Left renal pelvis (tissue), 4 donors: ENCODE results near the gene AP2S1. TPM values are rescaled to one million over a fixed set of nuclear protein-coding genes. Genes with fewer than 3 reads are reported as not detected.
A peak's percentile ranks its signal among the peaks of the same experiment; 100 is the strongest.
"Not testable (repeated sequence)": the region's sequence is repeated elsewhere in the genome, so short reads cannot be mapped to it uniquely, and the experiment has no call there.

ENCODE experiments used
- DNase-seq, 4 donors: peaks; one replicate each; pipeline ENCODE4 v3.0.0-alpha.2; 2013; ENCODE audit warnings: low read depth in 4 of 4, low spot score in 3 of 4
- polyA plus RNA-seq, 4 donors: library from polyadenylated mRNA; unstranded; fragments of 120-200 nt; gene quantifications; one replicate each; pipeline ENCODE4 v1.2.1, GENCODE V29; 2013; ENCODE audit not compliant: insufficient read length in 4 of 4

Gene AP2S1
- polyA plus RNA-seq, 4 donors: 93.2 to 109 (median 101) TPM

DNA sequence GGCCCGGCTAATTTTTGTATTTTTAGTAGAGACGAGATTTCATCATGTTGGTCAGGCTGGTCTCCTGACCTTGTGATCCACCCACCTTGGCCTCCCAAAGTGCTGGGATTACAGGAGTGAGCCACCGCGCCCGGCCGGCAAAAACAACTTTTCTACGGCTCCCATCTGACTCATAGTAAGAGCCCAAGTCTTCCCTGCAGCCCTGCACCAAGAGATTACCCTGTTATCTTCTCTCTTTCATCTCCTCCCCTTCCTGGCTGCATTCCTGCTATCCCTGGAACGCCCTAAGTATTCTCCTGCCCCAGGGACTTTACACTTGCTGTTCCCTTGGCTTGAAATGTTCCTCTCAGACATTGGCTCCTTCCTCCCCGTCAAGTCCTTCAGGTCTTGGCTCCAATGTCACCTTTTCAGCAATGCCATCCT, 6.6 kb downstream of the AP2S1 start:
- no peak for DNase-seq

DNA sequence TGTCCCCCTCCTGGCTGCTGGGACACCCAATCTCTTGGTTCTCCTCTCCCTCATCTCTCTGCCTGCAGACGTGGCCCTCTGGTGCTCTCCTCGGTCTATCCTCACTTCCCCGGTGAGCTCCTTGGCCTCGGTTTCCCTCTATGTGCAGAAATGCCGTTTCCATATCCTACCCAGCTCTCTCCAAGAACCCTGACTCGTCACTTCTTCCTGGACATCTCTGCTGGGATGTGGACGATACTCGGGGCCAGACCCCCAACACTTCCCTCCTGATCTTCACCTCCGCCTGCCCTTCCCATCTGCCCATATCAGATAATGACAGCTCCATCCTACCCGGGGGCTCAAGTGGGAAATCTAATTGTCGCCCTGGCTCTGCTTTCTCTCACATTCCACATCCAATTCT, 7.9 kb downstream of the AP2S1 start:
- DNase-seq: no peak

DNA sequence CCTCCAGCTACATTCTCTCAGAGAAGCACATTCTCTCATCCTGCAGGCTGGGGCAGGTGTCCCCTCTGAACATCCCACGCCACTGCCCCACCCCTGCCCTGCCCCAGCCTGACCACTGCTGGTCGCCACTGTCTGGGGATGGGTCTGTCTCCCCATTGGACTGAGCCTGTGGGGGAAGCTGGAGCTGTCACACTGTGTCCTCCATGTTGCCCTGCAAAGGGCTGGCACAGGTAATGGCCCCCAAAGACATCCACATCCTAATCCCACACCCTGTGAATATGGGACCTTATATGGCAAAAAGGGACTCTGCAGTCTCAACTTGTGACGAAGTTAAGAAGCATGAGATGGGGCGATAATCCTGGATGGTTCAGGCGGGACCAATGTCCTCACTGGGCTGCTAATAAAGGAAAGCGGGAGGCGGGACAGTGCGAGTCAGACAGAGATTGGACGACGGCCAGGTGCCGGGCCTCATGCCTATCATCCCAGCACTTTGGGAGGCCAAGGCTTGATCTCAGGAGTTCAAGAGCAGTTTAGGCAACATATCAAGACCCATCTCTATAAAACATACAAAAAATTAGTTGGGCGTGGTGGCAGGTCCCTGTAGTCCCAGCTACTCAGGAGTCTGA, 9.1 kb downstream of the AP2S1 start:
- no peak for DNase-seq

DNA sequence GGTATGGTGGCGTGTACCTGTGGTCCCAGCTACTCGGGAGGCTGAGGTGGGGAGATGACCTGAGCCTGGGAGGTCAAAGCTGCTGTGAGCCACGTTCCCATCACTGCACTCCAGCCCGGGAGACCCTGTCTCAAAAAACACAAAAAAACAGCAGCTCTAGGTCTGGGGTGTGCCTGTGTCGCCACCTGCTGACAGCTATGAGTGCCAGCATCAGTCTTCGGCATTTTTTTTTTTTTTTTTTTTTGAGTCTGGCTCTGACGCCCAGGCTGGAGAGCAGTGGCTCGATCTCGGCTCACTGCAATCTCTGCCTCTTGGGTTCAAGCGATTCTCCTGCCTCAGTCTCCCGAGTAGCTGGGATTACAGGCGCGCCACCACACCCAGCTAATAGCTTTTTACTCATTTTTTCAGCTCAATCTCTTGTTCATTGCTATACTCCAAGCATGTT, 10.1 kb downstream of the AP2S1 start:
- peak in 1 of 4 donors; percentile 55 for DNase-seq

DNA sequence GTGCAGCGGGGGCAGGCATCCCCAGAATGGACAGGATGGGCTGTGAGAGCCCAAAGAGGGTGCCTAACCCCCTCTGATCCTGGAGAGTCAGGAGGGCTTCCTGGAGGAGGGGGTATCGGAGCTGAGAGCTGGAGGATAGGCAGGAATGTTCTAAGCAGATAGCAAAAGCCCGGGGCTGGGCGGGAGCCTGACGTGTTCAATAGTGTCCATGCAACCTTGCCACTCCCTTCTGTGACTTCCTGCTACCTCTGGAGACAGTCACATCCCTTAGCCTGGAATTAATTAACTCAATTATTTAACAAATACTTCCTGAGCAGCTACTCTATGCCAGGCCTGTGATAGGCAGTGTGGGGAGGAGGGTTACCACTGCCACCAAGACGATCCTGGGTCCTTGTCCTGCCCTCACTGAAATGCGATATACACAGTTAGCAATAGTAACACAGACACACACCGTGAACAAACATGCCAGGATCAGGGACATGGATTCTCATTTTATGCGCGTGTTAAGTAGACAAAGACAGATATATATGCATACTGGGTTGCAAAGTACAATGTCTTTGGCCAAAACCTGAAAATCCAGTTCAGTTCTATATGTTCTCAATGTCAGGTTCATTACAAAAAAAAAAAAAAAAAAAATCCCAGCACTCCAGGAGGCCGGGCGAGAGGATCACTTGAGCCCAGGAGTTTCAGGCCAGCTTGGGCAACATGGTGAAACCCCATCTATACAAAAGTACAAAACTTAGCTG, 10.7 kb downstream of the AP2S1 start:
- no peak for DNase-seq

DNA sequence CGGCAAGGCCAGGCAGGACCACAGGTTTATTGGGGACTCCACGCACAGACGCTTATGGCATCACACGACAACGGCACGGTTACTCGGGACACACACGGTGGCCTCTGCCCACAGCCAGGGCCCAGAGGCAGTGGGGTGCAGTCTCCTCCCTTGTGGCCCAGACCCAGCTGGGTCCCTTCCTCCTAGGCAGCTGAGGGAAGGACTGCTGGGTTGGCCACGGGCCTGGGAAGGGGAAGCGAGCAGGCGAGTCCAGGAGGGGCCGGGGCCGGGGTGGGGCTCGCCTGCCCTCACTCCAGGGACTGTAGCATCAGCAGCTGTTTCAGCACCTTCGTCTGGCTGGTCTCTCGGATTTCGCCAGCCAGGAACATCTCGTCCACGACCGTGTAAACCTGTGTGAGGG, 12.5 kb downstream of the AP2S1 start:
- DNase-seq: no peak

DNA sequence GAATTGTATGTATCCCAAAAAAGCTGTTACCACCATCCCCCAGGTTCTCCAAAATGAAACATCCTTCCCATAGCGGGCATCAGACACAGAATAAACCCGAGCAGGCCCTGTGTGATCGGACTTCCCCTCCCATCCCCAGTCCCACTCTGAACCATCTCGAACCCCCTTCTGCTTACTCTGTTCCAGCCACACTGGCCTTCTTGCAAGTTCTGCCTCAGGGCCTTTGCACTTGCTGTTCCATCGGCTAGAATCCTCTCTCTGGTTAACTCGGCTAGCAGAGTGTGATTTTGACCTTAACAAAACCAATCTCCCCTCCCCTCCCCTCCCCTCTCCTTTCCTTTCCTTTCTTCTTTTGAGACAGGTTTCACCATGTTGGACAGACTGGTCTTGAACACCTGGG, 15.7 kb downstream of the AP2S1 start:
- DNase-seq: no peak

DNA sequence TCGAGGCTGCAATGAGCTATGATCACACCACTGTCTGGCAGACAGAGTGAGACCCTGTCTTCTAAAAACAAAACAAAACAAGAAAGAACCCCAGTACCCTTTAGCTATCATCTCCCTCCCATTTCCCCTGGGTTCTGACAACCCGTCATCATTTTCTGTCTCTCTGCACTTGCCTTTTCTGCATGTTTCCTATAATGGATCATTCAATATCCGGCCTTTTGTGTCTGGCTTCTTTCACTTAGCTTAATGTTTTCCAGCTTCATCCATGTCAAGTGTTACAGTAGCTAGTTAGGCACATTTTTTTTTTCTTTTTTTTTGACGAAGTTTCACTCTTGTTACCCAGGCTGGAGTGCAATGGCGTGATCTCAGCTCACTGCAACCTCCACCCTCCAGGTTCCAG, 16.5 kb downstream of the AP2S1 start:
- DNase-seq: no peak

DNA sequence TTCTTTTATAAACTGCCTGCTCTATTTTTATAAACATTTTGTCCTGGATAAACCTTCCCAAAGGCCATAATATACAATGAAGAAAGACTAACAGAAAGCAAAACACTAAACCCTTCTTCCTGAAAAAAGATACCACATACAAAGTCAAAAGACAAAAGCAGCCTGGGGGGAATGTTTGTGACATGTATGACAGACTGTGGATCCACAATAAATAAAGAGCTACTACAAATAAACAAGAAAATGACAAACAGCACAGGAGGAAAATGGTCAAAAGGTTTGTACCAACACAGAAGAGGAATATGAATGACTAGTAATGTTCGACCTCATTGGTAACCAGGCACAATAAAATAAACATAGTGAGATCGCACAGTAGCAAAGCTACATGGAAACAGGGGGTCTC, 19.8 kb downstream of the AP2S1 start:
- no peak for DNase-seq

DNA sequence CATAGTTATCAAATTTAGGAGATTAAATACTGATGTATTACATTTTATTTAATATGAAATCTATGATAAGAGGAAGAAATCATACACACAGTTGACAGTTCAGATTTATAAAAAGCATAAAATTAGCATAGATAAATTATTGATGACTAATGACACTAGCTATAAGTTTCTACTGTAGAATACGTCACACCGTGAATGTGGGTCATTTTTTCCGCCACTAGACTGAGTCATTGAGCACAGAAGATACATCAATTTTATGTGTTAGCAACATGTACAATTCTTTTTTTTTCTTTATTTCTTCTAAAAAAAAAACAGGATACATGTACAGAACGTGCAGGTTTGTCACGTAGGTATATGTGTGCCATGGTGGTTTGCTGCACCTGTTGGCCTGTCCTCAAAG, 22.2 kb downstream of the AP2S1 start:
- DNase-seq: no peak

DNA sequence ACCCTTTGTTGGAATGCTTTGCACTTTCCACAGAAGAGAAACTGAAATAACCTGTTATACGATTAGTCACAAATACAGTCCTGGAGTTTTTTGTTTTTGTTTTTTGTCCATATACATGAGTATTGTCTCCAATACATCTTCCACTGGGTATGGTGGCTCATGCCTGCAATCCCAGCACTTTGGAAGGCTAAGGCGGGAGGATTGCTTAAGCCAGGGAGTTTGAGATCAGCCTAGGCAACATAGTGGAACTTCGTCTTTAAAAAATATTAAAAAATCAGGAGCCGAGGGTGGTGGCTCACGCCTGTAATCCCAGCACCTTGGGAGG, 25.0 kb downstream of the AP2S1 start:
- no peak for DNase-seq

DNA sequence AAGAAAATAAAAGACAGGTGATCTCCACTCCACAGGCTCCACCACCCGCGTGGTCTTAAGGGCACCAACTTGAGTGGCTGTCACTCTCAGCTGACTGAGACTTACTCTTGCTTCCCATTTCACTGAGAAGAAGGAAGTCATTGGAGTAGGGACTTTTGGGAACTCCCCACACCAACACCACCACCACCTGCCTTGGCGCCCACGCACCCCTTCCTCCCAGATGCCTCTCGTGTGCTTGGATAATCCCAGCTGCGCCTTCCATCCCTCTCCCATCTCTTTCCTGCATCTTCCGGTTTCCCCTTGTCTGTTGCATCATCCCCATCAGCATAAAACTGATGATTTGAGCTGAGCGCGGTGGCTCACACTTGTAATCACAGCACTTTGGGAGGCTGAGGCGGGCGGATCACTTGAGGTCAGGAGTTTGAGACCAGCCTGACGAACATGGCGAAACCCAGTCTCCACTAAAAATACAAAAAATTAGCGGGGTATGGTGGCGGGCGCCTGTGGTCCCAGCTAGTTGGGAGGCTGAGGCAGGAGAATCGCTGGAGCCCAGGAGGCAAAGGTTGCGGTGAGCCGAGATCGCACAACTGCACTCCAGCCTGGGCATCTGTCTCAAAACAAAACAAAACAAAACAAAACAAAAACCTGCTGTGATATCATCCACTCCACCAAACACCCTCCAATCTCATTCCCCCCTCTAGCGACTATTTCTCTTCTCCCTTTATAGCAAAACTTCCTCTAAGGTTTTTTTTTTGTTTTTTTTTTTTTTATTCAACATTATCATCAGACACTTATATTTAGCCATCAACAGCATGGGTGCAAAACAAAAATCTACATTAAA, 25.5 kb downstream of the AP2S1 start:
- no peak for DNase-seq

DNA sequence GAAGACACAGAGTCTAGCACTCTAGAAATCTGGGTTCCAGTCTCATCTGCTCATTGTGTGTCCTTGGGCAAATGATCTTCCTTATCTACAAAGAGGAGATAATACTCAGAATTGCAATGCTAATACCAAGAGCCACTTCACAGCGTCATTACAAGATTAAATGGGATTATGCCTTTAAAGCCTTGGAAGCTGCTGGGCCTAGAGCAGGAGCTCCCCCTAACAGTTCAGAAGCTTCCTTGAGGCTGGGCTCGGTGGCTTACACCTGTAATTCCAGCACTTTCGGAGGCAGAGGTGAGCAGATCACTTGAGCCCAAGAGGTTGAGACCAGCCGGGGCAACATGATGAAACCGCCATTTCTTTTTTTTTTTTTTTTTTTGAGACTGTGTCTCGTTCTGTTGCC, 27.6 kb downstream of the AP2S1 start:
- DNase-seq: no peak

DNA sequence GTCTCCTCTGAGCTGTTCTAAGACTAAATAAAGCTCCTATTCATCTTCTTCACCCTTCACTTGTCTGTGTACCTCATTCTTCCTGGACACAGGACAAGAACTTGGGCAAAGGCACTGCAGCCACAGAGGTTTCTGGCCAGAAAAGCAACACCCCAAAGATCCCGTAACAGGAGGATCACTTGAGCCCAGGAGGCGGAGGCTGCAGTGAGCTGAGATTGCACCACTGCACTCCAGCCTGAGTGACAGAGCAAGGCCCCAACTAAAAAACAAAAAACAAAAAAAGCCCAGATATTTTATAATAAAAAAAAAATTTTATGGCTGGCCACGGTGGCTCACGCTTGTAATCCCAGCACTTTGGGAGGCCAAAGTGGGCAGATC, 28.2 kb downstream of the AP2S1 start:
- not testable (repeated sequence) for DNase-seq

DNA sequence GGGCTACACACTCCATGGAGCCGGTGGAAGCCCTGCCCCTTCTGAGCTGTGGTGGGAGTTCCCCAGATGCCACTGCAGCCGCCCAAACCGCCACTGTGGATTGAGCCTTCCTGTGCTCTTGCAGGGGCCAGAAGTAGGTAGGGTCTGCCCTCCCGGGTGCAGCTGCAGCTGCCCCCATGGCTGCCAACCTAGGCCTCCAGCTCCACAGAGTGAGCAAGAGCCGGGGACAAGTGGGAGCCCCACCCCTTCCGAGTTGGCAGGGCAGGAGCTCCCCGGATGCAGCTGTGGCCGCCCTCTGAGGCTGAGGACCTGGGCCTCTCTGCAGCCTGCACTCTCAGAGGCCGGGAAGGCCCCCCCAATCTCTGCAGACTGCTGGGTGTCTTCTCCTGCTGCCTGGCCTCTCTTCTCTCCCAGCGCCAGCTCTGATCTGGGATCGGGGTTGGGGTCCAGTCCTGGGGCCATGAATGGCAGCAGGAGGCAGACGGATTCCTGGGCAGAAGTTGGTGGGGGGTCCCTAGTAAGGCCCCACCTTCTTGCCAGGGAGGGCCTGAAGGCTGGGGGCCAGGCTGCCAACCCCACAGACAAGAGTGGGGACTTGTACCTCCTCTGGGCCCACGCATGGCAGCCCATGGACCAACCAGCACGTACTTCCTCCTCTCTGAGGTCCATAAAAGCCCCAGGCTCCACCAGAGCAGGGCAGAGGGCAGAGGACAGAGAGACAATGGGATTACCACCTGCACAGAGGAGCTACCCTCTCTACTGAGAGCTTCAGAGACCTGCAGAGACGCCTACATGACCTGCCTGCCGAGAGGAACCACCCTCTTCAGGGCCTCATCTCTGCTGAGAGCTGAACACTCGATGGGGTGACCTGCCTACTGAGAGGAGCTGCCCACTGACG, 28.9 kb downstream of the AP2S1 start:
- no peak for DNase-seq

DNA sequence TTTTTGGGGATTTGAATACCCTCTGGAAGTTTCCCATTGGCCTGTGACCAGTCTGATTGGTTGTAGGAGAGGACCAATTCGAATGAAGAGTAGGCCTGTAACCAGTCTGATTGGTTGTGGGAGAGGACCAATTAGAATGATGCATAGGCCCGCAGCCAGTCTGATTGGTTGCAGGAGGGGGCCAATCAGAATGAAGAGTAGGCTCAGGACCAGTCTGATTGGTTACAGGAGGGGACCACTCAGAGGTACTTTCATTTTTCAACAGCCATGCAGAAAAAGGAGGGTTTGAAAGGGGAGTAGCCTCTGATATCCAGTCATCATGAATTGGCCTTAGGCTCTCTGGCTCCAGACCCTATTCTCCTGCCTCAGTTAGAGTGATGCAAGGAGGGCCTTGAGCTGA, 31.8 kb downstream of the AP2S1 start:
- no peak for DNase-seq

DNA sequence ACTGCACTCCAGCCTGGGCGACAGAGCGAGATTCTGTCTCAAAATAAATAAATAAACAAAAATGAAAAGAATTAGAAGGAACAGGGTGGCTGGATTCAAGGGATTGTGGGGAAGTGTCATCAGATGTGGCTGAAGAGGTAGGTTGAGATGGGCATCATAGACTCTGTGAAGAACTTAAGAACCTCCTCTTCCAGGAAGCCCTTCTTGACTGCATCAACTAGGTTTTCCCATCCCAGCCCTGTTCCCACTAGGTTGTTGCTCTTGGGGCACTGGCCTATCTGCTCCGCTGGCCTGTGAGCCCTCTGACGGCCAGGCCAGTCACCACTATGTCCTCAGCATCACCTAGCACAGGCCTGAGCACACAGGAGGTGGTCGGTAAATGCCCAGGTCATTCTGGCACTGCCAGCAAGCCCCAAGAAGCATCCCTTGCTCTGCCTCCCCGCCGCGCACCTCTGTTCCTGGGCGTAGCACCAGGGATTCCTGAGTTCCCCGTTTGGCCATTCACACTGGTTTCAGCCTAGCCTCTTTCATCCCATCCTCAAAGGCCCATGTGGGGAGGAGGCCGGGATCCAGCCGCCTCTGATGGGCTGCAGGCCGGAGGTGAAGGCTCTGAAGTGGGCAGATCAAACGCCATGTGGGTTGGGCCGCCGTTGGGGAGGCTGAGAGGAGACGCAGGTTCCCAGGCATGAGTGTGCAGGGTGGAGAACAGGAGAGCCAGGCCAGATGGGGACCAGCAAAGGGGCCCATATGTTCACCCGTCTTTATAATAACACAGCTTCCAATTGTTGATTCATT, 34.6 kb downstream of the AP2S1 start:
- DNase-seq: no peak

DNA sequence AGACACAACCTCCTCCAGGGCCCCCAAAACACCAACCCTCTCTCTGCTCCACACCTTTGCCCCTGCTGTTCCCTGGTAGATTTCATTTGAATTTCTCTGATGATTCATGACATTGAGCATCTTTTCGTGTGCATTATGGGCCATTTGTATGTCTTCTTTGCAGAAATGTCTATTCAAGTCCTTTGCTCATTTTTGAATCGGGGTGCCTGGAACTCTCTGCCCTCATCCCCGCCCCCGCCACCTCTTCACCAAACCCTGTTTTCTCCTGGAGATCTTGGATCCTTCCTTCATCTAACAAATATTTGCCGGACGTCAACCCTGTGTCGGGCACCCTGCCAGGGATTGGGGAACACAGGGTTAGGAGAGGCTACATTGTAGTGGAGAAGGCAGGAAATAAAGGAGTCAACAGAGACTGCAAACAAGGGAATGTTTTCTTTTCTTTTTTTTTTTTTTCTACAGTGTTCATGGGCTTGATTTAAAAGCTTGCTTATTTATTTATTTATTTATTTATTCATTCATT, 36.7 kb downstream of the AP2S1 start:
- peak in 1 of 4 donors; percentile 62 for DNase-seq

DNA sequence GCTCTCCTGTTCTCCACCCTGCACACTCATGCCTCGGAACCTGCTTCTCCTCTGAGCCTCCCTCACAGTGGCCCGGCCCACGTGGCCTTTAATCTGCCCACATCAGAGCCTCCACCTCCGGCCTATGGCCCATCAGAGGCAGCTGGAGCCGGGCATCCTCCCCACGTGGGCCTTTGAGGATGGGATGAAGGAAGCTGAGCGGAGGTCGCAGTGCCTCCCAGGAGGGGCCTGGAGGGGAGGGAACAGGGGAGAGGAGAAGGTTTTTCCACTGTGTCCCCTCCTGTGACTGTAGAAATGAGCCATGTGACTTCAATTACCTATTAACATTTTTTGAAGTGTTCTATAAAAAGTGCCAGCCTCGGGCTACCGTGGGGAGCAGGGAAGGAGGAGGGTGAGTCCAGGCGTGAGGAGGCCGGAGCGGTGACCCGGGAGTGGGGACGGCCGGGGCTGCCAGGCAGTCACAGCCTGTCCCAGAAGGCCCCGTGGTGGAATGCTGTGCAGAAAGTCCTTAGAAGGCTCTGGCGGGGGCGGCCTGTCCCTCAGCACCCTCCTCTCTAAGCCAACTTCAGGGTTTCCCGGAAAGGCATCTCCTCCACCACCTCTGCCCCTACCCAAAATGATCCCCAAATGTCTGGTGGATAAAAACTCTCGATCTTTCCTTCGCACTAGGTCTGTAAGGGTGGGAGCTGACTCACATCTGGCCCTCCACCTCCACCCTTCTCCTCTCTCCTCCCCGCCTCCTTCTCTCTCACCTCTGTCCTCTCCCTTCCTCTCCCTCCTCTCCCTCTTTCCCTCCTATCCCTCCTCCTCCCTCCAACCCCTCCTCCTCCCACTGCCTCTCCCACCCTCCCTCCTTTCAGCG, 37.4 kb downstream of the AP2S1 start:
- no peak for DNase-seq
